Spleen (tissue), 7 donors: ENCODE results near the gene SECTM1.

Source experiments
- POLR2A ChIP-seq, 3 donors: fragments of 450-650 bp; IDR thresholded peaks; one replicate each; pipeline ENCODE4 v1.5.1; 2017; ENCODE audit warnings: antibody characterized with exemption in 3 of 3, mild to moderate bottlenecking in 1 of 3
- POLR2AphosphoS5 ChIP-seq, 3 donors: sonication (generic); formaldehyde crosslinking; IDR thresholded peaks; one replicate each; pipeline ENCODE4 v1.5.1; 2017; ENCODE audit warnings: antibody characterized with exemption in 3 of 3
- TF ChIP-seq, protein P1 (sequence below), 11 experiments: fragments of 200-600 bp in 7 of 11; fragments of 450-650 bp in 4 of 11; sonication (generic) in 4 of 11; IDR thresholded peaks in 8 of 11; conservative IDR thresholded peaks in 3 of 11; 1 replicate in 7 of 11; 2 replicates in 4 of 11; pipeline versions ENCODE4 v1.4.0 to v1.8.0; 2016 to 2021; ENCODE audit warnings: antibody characterized with exemption in 11 of 11, inconsistent platforms in 4 of 11, mild to moderate bottlenecking in 1 of 11
- donor health status: DM: no; HTN: no; CAD: no; lungs with moderate emphysema.
- donor health status: DM: no; HTN: no; CAD: no.
- donor health status: DM: no; HTN: no; CAD: no.

DNA sequence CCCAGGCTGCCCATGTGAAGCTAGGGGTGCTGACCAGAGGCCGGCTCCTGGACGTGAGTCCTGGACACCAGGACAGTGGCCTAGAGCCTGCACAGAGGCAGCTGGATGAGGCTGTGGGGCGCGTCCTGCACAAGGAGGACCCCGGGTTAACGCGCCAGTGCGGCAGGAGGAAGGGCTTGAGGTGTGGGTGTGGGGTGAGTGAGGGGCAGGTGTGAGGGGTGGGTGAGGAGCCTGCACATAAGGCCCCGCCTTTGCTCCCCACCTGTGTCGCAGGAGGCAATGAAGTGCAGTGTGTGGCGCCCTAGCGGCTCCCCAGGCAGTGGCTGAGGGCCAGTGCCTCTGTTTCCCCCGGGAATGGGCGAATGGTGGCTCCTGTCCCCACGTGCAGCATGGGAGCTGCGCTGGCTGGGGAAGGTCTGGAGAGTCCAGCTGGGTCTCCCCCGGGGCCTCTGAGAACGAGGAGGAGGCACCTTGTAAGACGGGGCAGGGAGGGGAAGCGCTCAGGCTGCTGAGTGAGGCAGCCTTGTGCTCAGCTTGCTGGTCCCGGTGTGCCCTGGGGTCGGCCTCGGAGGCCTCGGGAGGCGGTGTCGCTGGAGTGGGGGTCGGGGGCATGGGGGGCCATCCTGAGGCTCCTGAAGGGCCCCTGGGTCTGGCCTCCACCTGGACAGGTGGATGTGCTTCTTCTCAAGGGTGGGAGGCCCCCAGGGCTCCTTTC is 19.4 kb downstream of the SECTM1 start:
- TF ChIP-seq, protein P1, sequence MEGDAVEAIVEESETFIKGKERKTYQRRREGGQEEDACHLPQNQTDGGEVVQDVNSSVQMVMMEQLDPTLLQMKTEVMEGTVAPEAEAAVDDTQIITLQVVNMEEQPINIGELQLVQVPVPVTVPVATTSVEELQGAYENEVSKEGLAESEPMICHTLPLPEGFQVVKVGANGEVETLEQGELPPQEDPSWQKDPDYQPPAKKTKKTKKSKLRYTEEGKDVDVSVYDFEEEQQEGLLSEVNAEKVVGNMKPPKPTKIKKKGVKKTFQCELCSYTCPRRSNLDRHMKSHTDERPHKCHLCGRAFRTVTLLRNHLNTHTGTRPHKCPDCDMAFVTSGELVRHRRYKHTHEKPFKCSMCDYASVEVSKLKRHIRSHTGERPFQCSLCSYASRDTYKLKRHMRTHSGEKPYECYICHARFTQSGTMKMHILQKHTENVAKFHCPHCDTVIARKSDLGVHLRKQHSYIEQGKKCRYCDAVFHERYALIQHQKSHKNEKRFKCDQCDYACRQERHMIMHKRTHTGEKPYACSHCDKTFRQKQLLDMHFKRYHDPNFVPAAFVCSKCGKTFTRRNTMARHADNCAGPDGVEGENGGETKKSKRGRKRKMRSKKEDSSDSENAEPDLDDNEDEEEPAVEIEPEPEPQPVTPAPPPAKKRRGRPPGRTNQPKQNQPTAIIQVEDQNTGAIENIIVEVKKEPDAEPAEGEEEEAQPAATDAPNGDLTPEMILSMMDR (IDR thresholded peaks at IDR 0.05 in 8 of 11, conservative IDR thresholded peaks at IDR 0.05 in 3 of 11) = no peak
- TF ChIP-seq POLR2AphosphoS5 (IDR thresholded peaks at IDR 0.05) = peak in 1 of 3 donors; percentile 13
- TF ChIP-seq POLR2A (IDR thresholded peaks at IDR 0.05) = no peak
